ENCODE measurements around the gene CRACR2B. TPM values are rescaled to one million over a fixed set of nuclear protein-coding genes. Genes with fewer than 3 reads are reported as not detected.

CRACR2B gene
- total RNA-seq, 1 experiment from 2014 or later, result 11.8 TPM

GRCh38 chr11:828506-829175 is 922 bp downstream of the CRACR2B start:
- TF ChIP-seq CTCF (IDR thresholded peaks at IDR 0.05 in 2 of 3, conservative IDR thresholded peaks at IDR 0.05 in 1 of 3; ENCODE audit: borderline replicate concordance in 1 of 3, insufficient read depth in 1 of 3, low read depth in 2 of 3, low read length in 2 of 3) (no peak), EZH2phosphoT487 (IDR thresholded peaks at IDR 0.05; ENCODE audit: borderline replicate concordance) (no peak), CEBPB (IDR thresholded peaks at IDR 0.05; ENCODE audit: low read depth) (no peak), POLR2A (IDR thresholded peaks at IDR 0.05; ENCODE audit: borderline replicate concordance, extremely low read depth, insufficient read depth, insufficient read length) (no peak), ATF3 (IDR thresholded peaks at IDR 0.05) (no peak), YY1 (IDR thresholded peaks at IDR 0.05; ENCODE audit: extremely low read depth, insufficient replicate concordance, low read depth, low read length) (no peak), ZBTB33 (IDR thresholded peaks at IDR 0.05; ENCODE audit: extremely low read depth, insufficient replicate concordance, low read length) (no peak), SRF (IDR thresholded peaks at IDR 0.05; ENCODE audit: low read depth) (no peak), SP1 (IDR thresholded peaks at IDR 0.05; ENCODE audit: low read depth) (no peak), FOSL1 (IDR thresholded peaks at IDR 0.05; ENCODE audit: low read depth) (no peak), CBX3 (IDR thresholded peaks at IDR 0.05; ENCODE audit: low read depth) (no peak), MAX (IDR thresholded peaks at IDR 0.05) (no peak), POLR2AphosphoS5 (IDR thresholded peaks at IDR 0.05; ENCODE audit: low read depth, low read length) (no peak), SIN3A (IDR thresholded peaks at IDR 0.05; ENCODE audit: low read depth) (no peak), EZH2 (IDR thresholded peaks at IDR 0.05) (no peak), REST (IDR thresholded peaks at IDR 0.05; ENCODE audit: low read depth) (no peak), ZNF274 (IDR thresholded peaks at IDR 0.05; ENCODE audit: low read depth, low read length) (no peak), ELF1 (IDR thresholded peaks at IDR 0.05; ENCODE audit: borderline replicate concordance, low read depth) (no peak)
- H3K4me2 ChIP-seq (ENCODE audit: low read length), result no peak overlapping the region
- H4K20me1 ChIP-seq (ENCODE audit: insufficient read depth), result no peaks in the 10 kb centered on the region
- CTCF ChIA-PET, result no interaction called here
- peak overlapping the region; percentile 89; the same call in 1 of the 2 replicates for H3K27ac ChIP-seq (ENCODE audit: low read depth, low read length)
- no peaks in the 10 kb centered on the region for H3K9me2 ChIP-seq (ENCODE audit: insufficient read depth)
- H3K4me1 ChIP-seq (ENCODE audit: control insufficient read depth in 1 of 2, insufficient read depth in 2 of 2, low read length in 2 of 2), result peaks cover 29 to 50% of the 10 kb centered on the region in 2 experiments
- no peaks in the 10 kb centered on the region for H3K27me3 ChIP-seq (ENCODE audit: insufficient read depth, low read length)
- POLR2A ChIA-PET, result interaction anchor here (1.4 to 2.3 kb wide), 2 partner anchors 9 to 20 kb away, joined by 6 to 16 read pairs; partner anchors contain the start of genes PNPLA2 and RPLP2
- H3K4me3 ChIP-seq (replicated peaks in 1 of 2; ENCODE audit: low read depth in 1 of 2, low read length in 2 of 2), result no peak overlapping the region
- no peak overlapping the region for H2AFZ ChIP-seq (ENCODE audit: low read depth, low read length, poor library complexity, severe bottlenecking)
- H3K79me2 ChIP-seq (ENCODE audit: insufficient read depth, low read length), result peaks cover 15% of the 10 kb centered on the region
- BruUV-seq (replicated peaks), result no TSS peak
- no peaks in the 10 kb centered on the region for H3K36me3 ChIP-seq (ENCODE audit: control insufficient read depth in 1 of 2, insufficient read depth in 2 of 2, low read length in 2 of 2)
- no peak for DNase-seq (ENCODE audit: low read depth, low spot score)
- no peaks in the 10 kb centered on the region for H3K9me3 ChIP-seq (ENCODE audit: control insufficient read depth in 1 of 2, insufficient read depth in 1 of 2, low read depth in 1 of 2, low read length in 2 of 2)
- intact Hi-C loops (cut with micrococcal nuclease), result no loop called here
- no peak for ATAC-seq
- RAD21 ChIA-PET (ENCODE audit: low non-redundant PET in 1 of 2, low total read pairs in 2 of 2, uncharacterized antibody in 2 of 2, unreplicated experiment in 2 of 2), result no interaction called here
- H3K9ac ChIP-seq (ENCODE audit: low read length), result no peak overlapping the region

Measured in HCT116 (cell line).